ENCODE measurements around the gene TMEM69. TPM values are rescaled to one million over a fixed set of nuclear protein-coding genes. Genes with fewer than 3 reads are reported as not detected.
"Not testable (repeated sequence)": the region's sequence is repeated elsewhere in the genome, so short reads cannot be mapped to it uniquely, and the experiment has no call there.

TMEM69 gene
- total and polyA plus RNA-seq, 3 donors from 2014 or later = 26.2 to 30.9 (median 29.5) TPM

GRCh38 chr1:45722809-45723208 is 34.8 kb downstream of the TMEM69 start:
- TF ChIP-seq POLR2A (IDR thresholded peaks at IDR 0.05) (no peak), CTCF (IDR thresholded peaks at IDR 0.05) (no peak)
- 78 to 87% methylated on average over 3 of the region's 3 CpGs for WGBS, 2 donors
- intact Hi-C loops (cut with DNase I; ENCODE audit: low total_unique reads) = no loop called here
- Histone ChIP-seq H3K27ac (no peak overlapping the region), H3K36me3 (ENCODE audit: low read depth, missing control alignments) (no peaks in the 10 kb centered on the region), H3K9me3 (no peaks in the 10 kb centered on the region), H3K4me1 (no peaks in the 10 kb centered on the region), H3K27me3 (no peaks in the 10 kb centered on the region), H3K4me3 (no peak overlapping the region)
- DNase-seq = no peak

GRCh38 chr1:45723248-45723930 is 35.4 kb downstream of the TMEM69 start:
- H3K9me3 ChIP-seq = no peaks in the 10 kb centered on the region
- no peak for DNase-seq
- no peak for TF ChIP-seq CTCF (IDR thresholded peaks at IDR 0.05)
- TF ChIP-seq POLR2A (IDR thresholded peaks at IDR 0.05) = no peak
- peak overlapping the region in 1 of 2 donors; percentile 26 for H3K4me3 ChIP-seq
- H3K4me1 ChIP-seq = no peaks in the 10 kb centered on the region
- intact Hi-C loops (cut with DNase I; ENCODE audit: low total_unique reads) = no loop called here
- H3K36me3 ChIP-seq (ENCODE audit: low read depth, missing control alignments) = no peaks in the 10 kb centered on the region
- no peak overlapping the region for H3K27ac ChIP-seq
- H3K27me3 ChIP-seq = no peaks in the 10 kb centered on the region

- H3K36me3 ChIP-seq (ENCODE audit: low read depth, missing control alignments); H3K27me3 ChIP-seq; H3K27ac ChIP-seq; H3K9me3 ChIP-seq; H3K4me1 ChIP-seq; DNase-seq; H3K4me3 ChIP-seq; intact Hi-C loops (cut with DNase I; ENCODE audit: low total_unique reads): not testable (repeated sequence)
- WGBS, 2 donors = 92 to 97% methylated on average over 9 of the region's 9 CpGs
These were observed 38.0 kb downstream of the TMEM69 start for GRCh38 chr1:45726007-45726406.

- Histone ChIP-seq H3K9me3 (no peaks in the 10 kb centered on the region), H3K27ac (no peak overlapping the region), H3K27me3 (no peaks in the 10 kb centered on the region), H3K4me3 (no peak overlapping the region), H3K36me3 (ENCODE audit: low read depth, missing control alignments) (no peaks in the 10 kb centered on the region), H3K4me1 (no peaks in the 10 kb centered on the region)
- TF ChIP-seq CTCF (IDR thresholded peaks at IDR 0.05) = no peak
- no peak for TF ChIP-seq POLR2A (IDR thresholded peaks at IDR 0.05)
- 69 to 86% methylated on average over 3 of the region's 3 CpGs for WGBS, 2 donors
- intact Hi-C loops (cut with DNase I; ENCODE audit: low total_unique reads) = no loop called here
- DNase-seq = no peak
These were observed 42.2 kb downstream of the TMEM69 start for GRCh38 chr1:45730075-45730779.

GRCh38 chr1:45730780-45731319 is 42.9 kb downstream of the TMEM69 start:
- Histone ChIP-seq H3K4me1 (no peaks in the 10 kb centered on the region), H3K27ac (no peak overlapping the region), H3K36me3 (ENCODE audit: low read depth, missing control alignments) (no peaks in the 10 kb centered on the region), H3K9me3 (no peaks in the 10 kb centered on the region), H3K4me3 (no peak overlapping the region), H3K27me3 (no peaks in the 10 kb centered on the region)
- no peak for DNase-seq
- TF ChIP-seq CTCF (IDR thresholded peaks at IDR 0.05) = no peak
- TF ChIP-seq POLR2A (IDR thresholded peaks at IDR 0.05) = no peak
- WGBS, 2 donors = 91 to 95% methylated on average over 1 of the region's 1 CpG
- intact Hi-C loops (cut with DNase I; ENCODE audit: low total_unique reads) = no loop called here

All from testis (tissue), 3 donors.